ENCODE measurements around the gene LAYN. TPM values are rescaled to one million over a fixed set of nuclear protein-coding genes. Genes with fewer than 3 reads are reported as not detected.
A peak's percentile ranks its signal among the peaks of the same experiment; 100 is the strongest.

LAYN gene
- total RNA-seq, 4 donors from 2014 or later = 12.0 to 47.1 (median 18.5) TPM

DNA sequence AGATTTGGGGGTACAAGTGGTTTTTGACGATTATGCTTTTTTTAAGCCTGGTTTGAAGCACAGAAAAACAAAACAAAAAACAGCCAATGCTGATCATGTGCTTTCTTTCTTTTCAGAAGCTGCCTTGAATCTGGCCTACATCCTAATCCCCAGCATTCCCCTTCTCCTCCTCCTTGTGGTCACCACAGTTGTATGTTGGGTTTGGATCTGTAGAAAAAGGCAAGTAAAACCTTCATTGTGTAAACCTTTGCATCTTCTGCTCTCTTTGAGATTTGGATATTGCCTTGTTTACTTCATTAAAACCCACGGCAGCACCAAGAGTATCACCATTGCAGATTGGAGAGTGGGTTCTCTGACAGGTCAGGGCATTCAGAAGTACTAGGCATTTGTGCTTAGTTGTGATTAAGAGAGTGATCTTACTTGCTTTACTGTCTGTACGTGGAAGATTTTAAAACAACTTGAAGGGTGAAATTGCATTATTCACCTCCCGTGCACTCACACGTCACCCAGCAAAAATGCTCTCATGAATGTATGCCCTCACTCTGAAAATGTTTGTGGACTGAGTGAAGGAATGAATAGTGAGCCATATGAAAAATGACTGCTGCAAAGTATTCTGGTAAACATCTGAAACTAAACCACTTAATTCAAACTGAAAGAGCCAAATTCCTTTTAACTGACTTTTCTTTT, 17.0 kb downstream of the LAYN start:
- Histone ChIP-seq H3K4me1 (peaks cover 0 to 18% (median 16%) of the 10 kb centered on the region in 4 donors), H3K9me3 (no peaks in the 10 kb centered on the region), H3K27ac (replicated peaks in 1 of 4) (peak overlapping the region; percentile 63 to 78 (median 75)), H3K27me3 (no peaks in the 10 kb centered on the region), H3K36me3 (peaks cover 0 to 6% (median 0%) of the 10 kb centered on the region in 4 donors), H3K4me3 (no peak overlapping the region)
- 54% methylated on average over 5 of the region's 5 CpGs for WGBS
- no peak for DNase-seq (ENCODE audit: extremely low spot score)
- TF ChIP-seq POLR2A (IDR thresholded peaks at IDR 0.05; ENCODE audit: low read depth) (no peak), EP300 (IDR thresholded peaks at IDR 0.05) (no peak), POLR2AphosphoS5 (IDR thresholded peaks at IDR 0.05) (peak in 1 of 2 donors; percentile 65)
- TF ChIP-seq, protein P1, sequence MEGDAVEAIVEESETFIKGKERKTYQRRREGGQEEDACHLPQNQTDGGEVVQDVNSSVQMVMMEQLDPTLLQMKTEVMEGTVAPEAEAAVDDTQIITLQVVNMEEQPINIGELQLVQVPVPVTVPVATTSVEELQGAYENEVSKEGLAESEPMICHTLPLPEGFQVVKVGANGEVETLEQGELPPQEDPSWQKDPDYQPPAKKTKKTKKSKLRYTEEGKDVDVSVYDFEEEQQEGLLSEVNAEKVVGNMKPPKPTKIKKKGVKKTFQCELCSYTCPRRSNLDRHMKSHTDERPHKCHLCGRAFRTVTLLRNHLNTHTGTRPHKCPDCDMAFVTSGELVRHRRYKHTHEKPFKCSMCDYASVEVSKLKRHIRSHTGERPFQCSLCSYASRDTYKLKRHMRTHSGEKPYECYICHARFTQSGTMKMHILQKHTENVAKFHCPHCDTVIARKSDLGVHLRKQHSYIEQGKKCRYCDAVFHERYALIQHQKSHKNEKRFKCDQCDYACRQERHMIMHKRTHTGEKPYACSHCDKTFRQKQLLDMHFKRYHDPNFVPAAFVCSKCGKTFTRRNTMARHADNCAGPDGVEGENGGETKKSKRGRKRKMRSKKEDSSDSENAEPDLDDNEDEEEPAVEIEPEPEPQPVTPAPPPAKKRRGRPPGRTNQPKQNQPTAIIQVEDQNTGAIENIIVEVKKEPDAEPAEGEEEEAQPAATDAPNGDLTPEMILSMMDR (IDR thresholded peaks at IDR 0.05) = no peak
- intact Hi-C loops (cut with DNase I) = no loop called here

DNA sequence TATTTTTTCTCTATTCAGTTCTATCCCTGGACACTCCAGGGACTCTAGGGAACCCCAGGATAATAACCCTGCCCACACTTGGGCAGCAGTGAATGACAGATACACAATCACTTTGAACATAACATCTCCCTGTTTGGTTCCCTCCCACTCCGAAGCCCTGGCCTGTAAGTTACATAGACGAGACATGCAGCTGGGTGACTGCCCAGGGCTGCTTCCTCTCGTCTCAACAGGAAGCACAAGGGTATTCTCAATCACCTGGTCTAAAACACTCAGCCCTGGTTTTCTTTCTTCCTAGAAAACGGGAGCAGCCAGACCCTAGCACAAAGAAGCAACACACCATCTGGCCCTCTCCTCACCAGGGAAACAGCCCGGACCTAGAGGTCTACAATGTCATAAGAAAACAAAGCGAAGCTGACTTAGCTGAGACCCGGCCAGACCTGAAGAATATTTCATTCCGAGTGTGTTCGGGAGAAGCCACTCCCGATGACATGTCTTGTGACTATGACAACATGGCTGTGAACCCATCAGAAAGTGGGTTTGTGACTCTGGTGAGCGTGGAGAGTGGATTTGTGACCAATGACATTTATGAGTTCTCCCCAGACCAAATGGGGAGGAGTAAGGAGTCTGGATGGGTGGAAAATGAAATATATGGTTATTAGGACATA, 19.4 kb downstream of the LAYN start:
- intact Hi-C loops (cut with DNase I) = no loop called here
- TF ChIP-seq POLR2A (IDR thresholded peaks at IDR 0.05; ENCODE audit: low read depth) = no peak
- no peak for TF ChIP-seq POLR2AphosphoS5 (IDR thresholded peaks at IDR 0.05)
- TF ChIP-seq, protein P1 (IDR thresholded peaks at IDR 0.05) = no peak
- TF ChIP-seq EP300 (IDR thresholded peaks at IDR 0.05) = no peak
- peaks cover 0 to 18% (median 16%) of the 10 kb centered on the region in 4 donors for H3K4me1 ChIP-seq
- DNase-seq (ENCODE audit: extremely low spot score) = no peak
- H3K36me3 ChIP-seq = peaks cover 0 to 6% (median 0%) of the 10 kb centered on the region in 4 donors
- H3K27me3 ChIP-seq = no peaks in the 10 kb centered on the region
- no peak overlapping the region for H3K27ac ChIP-seq (replicated peaks in 1 of 4)
- H3K4me3 ChIP-seq = no peak overlapping the region
- 77% methylated on average over 11 of the region's 11 CpGs for WGBS
- no peaks in the 10 kb centered on the region for H3K9me3 ChIP-seq

DNA sequence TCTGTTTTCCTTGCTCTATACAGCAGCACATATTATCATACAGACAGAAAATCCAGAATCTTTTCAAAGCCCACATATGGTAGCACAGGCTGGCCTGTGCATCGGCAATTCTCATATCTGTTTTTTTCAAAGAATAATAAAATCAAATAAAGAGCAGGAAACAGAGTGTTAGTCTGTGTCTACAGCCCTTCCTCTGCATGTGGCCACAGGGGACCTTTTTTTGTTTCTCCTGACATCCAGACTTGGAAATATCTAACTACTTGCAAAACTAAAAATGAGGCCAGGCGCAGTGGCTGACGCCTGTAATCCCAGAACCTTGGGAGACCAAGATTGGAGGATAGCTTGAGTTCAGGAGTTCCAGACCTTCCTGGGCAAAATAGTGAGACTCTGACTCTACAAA, 20.3 kb downstream of the LAYN start:
- DNase-seq (ENCODE audit: extremely low spot score) = no peak
- no peak overlapping the region for H3K27ac ChIP-seq (replicated peaks in 1 of 4)
- peaks cover 0 to 18% (median 16%) of the 10 kb centered on the region in 4 donors for H3K4me1 ChIP-seq
- TF ChIP-seq EP300 (IDR thresholded peaks at IDR 0.05) (no peak), POLR2A (IDR thresholded peaks at IDR 0.05; ENCODE audit: low read depth) (no peak), POLR2AphosphoS5 (IDR thresholded peaks at IDR 0.05) (no peak)
- TF ChIP-seq, protein P1 (IDR thresholded peaks at IDR 0.05) = no peak
- intact Hi-C loops (cut with DNase I) = no loop called here
- no peak overlapping the region for H3K4me3 ChIP-seq
- 87% methylated on average over 3 of the region's 3 CpGs for WGBS
- no peaks in the 10 kb centered on the region for H3K27me3 ChIP-seq
- H3K9me3 ChIP-seq = no peaks in the 10 kb centered on the region
- peaks cover 0 to 6% (median 0%) of the 10 kb centered on the region in 4 donors for H3K36me3 ChIP-seq

DNA sequence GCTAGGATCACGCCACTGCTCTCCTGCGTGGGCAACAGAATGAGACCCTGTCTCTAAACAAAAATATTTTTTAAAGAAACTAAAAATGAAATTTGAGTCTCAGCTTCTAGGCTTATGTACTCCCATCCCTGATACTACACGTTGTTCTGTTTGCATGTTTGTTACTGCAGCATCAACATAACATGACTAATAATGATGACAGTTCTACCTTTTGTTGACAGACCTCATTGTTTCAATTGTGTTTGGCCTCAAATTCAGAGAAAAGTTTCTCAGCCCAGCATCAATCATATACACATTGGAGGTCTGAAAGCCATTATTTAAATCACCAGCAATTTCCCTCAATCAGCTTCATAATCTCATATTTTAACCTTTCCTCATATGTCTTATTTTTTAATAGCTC, 20.8 kb downstream of the LAYN start:
- H3K4me3 ChIP-seq = no peak overlapping the region
- peaks cover 0 to 18% (median 16%) of the 10 kb centered on the region in 4 donors for H3K4me1 ChIP-seq
- H3K36me3 ChIP-seq = peaks cover 0 to 6% (median 0%) of the 10 kb centered on the region in 4 donors
- intact Hi-C loops (cut with DNase I) = no loop called here
- H3K9me3 ChIP-seq = no peaks in the 10 kb centered on the region
- no peak for DNase-seq (ENCODE audit: extremely low spot score)
- 86% methylated on average over 3 of the region's 3 CpGs for WGBS
- no peaks in the 10 kb centered on the region for H3K27me3 ChIP-seq
- no peak overlapping the region for H3K27ac ChIP-seq (replicated peaks in 1 of 4)
- TF ChIP-seq, protein P1 (IDR thresholded peaks at IDR 0.05) = no peak
- no peak for TF ChIP-seq POLR2A (IDR thresholded peaks at IDR 0.05; ENCODE audit: low read depth)
- no peak for TF ChIP-seq POLR2AphosphoS5 (IDR thresholded peaks at IDR 0.05)
- no peak for TF ChIP-seq EP300 (IDR thresholded peaks at IDR 0.05)

All from esophagus muscularis mucosa (tissue), 4 donors.